Central memory CD8-positive, alpha-beta T cell (primary cell): ENCODE results near the gene HMCN2.
"Not testable (repeated sequence)": the region's sequence is repeated elsewhere in the genome, so short reads cannot be mapped to it uniquely, and the experiment has no call there.

ENCODE experiments used
- ATAC-seq: fragments of 150-1000 bp; cut with Tn5 transposase; replicated peaks from 2 replicates; pipeline ENCODE4 v1.10.0; 2022; ENCODE audit warnings: mild to moderate bottlenecking, moderate FRiP score, moderate number of reproducible peaks; ENCODE audit not compliant: poor library complexity, severe bottlenecking; ENCODE audit errors: extremely low read depth
- DNase-seq, 2 donors: peaks; one replicate each; pipeline ENCODE4 v3.0.0; 2021; ENCODE audit warnings: low spot score in 2 of 2
- H3K27ac Mint-ChIP-seq: one replicate; pipeline ENCODE4 v1.8.0; 2022; ENCODE audit warnings: low read depth, mild to moderate bottlenecking, moderate library complexity, mixed read lengths
- H3K27me3 Mint-ChIP-seq: one replicate; pipeline ENCODE4 v1.8.0; 2022; ENCODE audit warnings: mixed read lengths
- H3K36me3 Mint-ChIP-seq: one replicate; pipeline ENCODE4 v1.8.0; 2022; ENCODE audit warnings: mild to moderate bottlenecking, moderate library complexity, mixed read lengths; ENCODE audit not compliant: insufficient read depth
- H3K4me1 Mint-ChIP-seq: one replicate; pipeline ENCODE4 v1.8.0; 2022; ENCODE audit warnings: mixed read lengths
- H3K4me3 Mint-ChIP-seq: one replicate; pipeline ENCODE4 v1.8.0; 2022; ENCODE audit warnings: mild to moderate bottlenecking, moderate library complexity, mixed read lengths
- H3K9me3 Mint-ChIP-seq: one replicate; pipeline ENCODE4 v1.8.0; 2022; ENCODE audit warnings: mixed read lengths

HMCN2 gene

DNA sequence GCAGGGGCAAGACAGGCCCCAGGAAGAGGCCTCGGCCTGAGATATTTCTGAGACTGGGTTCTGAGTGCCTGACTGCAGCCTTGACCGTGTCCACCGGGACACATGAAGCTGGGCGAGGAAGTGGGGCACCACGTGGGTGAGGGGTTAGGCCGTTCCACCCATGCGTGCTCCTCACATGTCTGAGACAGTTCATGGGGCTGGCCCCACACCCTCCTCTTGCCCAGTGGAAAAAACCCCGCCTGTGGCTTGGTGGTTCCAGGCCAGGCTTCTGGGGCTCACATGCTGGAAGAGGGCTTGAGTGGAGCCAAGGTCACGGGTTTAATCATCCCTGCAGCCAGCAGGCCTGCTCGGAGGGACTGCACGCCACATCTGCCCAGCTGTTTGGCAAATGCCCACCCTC, 11.4 kb downstream of the HMCN2 start:
- Mint-ChIP-seq H3K27ac (no peak overlapping the region), H3K4me1 (no peaks in the 10 kb centered on the region), H3K4me3 (no peak overlapping the region), H3K27me3 (peaks cover 34% of the 10 kb centered on the region), H3K36me3 (no peaks in the 10 kb centered on the region), H3K9me3 (no peaks in the 10 kb centered on the region)
- DNase-seq (no peak), ATAC-seq (no peak)

DNA sequence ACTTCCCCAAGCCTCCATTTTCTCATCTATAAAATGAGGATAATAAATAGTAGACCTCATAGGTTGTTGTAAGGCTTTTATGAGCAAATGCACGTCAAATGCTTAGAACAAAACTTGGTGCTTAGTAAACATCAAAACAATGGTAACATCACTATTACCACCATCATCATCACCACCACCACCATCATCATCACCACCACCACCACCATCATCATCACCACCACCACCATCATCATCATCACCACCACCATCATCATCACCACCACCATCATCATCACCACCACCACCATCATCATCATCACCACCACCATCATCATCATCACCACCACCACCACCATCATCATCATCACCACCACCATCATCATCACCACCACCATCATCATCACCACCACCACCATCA, 12.0 kb downstream of the HMCN2 start:
- not testable (repeated sequence) for H3K9me3 Mint-ChIP-seq, ATAC-seq, H3K4me1 Mint-ChIP-seq, H3K36me3 Mint-ChIP-seq, DNase-seq, H3K27ac Mint-ChIP-seq, H3K4me3 Mint-ChIP-seq
- H3K27me3 Mint-ChIP-seq = peaks cover 34% of the 10 kb centered on the region

DNA sequence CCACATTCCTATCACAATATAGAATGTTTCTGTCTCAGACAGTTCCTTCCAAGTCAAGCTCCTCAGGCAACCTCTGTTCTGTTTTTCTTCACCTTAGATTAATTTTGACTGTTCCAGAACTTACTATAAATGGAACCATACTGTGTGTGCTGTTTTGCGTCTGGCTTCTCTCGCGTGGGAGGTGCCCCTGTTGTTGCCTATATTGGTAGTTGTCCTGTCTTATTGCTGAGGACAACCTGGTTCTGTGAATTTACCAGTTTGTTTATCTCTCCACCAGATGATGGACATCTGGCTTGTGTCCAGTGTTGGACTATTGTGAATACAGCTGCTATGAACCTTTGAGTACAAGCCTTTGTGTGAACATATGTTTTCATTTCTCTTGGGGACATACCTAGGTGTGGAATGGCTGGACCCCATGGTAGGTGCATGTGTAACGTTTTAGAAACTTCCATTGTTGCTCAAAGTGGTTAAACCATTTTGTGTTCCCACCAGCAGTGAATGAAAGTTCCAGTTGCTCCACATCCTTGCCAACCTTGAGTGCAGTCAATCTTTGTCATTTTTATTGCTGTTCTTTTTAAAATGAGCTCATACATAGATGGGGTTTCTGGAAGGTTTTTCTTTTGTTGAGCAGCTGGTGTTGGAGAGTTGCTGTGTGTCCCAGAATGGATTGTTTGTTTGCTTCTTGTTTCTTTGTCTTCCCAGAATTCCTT, 18.1 kb downstream of the HMCN2 start:
- ATAC-seq = no peak
- Mint-ChIP-seq H3K27me3 (peaks cover 76% of the 10 kb centered on the region), H3K4me1 (no peaks in the 10 kb centered on the region), H3K9me3 (no peaks in the 10 kb centered on the region), H3K4me3 (no peak overlapping the region), H3K27ac (no peak overlapping the region), H3K36me3 (no peaks in the 10 kb centered on the region)
- DNase-seq = no peak

DNA sequence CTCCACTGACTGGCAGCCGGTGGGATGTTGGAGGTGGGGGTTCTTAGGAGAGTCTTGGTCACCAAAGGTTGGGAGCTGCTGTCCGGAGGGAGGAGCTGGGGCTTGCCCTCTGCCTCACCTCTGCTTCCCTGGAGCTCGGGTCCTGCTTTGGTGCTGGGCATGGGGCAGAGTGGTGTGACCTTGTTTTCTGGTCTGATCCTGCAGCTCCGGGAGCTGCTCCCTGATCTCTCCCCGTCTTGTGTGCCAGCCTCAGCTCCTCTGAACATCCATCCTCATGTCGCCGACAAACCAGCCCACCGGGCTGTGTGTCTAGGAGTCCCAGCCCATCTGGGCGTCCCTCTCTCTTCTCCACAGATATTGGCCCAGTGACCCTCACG, 18.7 kb downstream of the HMCN2 start:
- H3K27ac Mint-ChIP-seq = no peak overlapping the region
- H3K27me3 Mint-ChIP-seq = peaks cover 79% of the 10 kb centered on the region

DNA sequence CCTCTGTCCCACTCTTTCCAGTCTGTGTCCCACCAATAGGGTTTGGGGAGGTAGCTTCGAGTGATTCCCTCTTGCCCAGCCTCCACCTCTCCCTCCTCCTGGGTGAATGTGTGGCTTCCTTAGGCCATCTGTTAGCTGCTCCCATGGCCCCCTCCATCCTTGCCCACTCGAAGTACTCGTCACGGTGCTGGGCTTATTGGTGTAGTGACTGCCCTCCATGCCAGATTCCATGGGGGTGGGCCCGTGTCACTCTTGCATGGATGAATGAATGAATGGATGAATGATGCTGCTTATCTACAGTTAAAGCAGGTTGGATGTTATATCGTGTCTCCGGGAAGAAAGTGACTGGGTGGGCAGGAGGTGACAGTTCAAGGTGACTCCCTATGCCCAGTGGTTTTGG, 19.1 kb downstream of the HMCN2 start:
- no peak for ATAC-seq

More for the DNA sequence above, 18.7 kb downstream of the HMCN2 start:
- Mint-ChIP-seq H3K36me3 (no peaks in the 10 kb centered on the region), H3K9me3 (no peaks in the 10 kb centered on the region), H3K4me3 (no peak overlapping the region), H3K4me1 (no peaks in the 10 kb centered on the region)
- DNase-seq (no peak), ATAC-seq (no peak)

DNA sequence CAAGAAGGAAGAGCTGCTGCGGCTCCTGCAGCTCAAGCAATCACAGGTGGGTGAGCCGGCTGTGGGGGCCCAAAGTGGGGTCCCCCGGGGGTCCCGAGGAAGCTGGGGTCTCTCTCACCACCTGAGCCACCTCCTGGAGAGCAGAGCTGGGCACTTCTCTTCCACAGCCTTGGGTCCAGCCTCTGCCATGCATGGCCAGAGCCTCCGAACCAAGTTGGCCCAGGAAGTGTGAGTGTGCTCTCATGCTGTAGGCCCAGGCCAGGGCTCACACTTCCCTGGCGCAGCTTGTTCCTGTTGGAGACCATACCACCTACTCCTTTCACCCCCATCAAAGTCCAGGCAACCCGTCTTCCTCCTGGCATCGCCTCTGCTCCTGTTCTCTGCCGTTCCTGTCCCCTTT, 19.7 kb downstream of the HMCN2 start:
- DNase-seq (no peak), ATAC-seq (no peak)
- Mint-ChIP-seq H3K36me3 (no peaks in the 10 kb centered on the region), H3K4me3 (no peak overlapping the region), H3K27me3 (peaks cover 80% of the 10 kb centered on the region), H3K9me3 (no peaks in the 10 kb centered on the region), H3K27ac (no peak overlapping the region), H3K4me1 (no peaks in the 10 kb centered on the region)

More for the DNA sequence above, 19.1 kb downstream of the HMCN2 start:
- Mint-ChIP-seq H3K4me3 (no peak overlapping the region), H3K27me3 (peaks cover 77% of the 10 kb centered on the region), H3K9me3 (no peaks in the 10 kb centered on the region), H3K4me1 (no peaks in the 10 kb centered on the region), H3K36me3 (no peaks in the 10 kb centered on the region), H3K27ac (no peak overlapping the region)
- DNase-seq = no peak

DNA sequence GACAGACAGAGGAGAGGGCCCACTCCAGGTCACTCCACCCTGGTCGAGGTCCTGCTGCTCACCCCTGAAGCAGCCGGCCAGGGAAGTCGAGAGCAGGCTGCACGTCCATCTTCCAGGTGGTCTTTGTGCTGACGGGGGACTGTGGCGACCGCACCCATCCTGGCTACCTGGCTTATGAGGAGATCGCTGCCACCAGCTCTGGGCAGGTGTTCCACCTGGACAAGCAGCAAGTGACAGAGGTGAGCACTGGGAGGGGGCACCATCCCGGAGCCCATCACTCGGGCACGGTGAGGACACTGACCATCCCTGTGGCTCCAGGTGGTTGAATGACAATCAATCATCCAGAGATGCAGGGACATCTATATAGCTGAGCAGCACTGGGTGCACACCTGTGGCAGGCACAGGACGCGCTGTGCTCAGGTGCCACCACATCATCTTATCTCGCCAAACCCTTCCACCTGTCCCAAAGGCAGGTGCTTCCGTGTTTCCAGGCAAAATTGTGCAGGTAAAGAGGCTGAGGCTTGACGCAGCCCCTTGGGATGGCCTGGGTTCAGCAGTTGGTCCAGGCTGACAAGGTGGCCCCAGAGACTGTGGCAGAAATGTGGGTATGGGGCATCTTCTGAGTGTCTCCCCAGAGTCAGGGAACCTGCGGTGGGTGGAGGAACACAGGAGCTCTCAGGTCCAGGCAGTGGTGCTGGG, 20.7 kb downstream of the HMCN2 start:
- H3K36me3 Mint-ChIP-seq = no peaks in the 10 kb centered on the region
- H3K27me3 Mint-ChIP-seq = peaks cover 85% of the 10 kb centered on the region
- H3K9me3 Mint-ChIP-seq = no peaks in the 10 kb centered on the region
- ATAC-seq (no peak), DNase-seq (no peak)
- no peak overlapping the region for H3K27ac Mint-ChIP-seq
- H3K4me3 Mint-ChIP-seq = no peak overlapping the region
- no peaks in the 10 kb centered on the region for H3K4me1 Mint-ChIP-seq

DNA sequence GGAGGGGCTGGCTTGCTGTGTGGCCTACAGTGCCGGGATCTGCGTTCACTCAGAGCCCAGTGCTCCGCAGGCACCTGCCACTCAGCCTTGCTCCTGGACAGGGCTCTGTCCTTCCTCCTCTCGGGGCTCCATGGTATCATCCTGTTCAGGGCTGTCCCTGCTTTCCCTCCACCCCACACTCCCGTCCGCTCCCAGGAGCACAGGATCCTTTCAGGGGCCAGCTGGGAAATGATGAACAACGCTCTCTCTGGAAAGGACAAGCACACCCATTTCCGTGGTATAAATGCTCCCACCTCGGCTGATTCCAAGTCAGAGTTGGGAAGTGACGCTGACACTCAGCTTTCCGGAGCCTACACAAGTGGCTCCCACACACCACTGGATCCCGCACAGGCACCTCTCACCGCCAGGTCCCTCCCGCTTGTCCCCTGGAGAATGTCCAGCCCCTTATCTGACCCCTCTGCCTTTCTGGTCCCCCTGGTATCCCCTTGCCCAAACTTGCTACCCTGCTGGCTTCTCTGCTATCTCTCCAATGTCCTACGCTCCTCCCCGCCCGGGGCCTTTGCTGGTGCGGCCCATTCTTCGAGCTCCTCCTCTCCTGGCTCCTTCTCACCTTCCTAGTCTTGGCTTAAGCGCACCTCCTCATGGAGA, 21.3 kb downstream of the HMCN2 start:
- no peaks in the 10 kb centered on the region for H3K9me3 Mint-ChIP-seq
- ATAC-seq = no peak
- no peak overlapping the region for H3K4me3 Mint-ChIP-seq
- H3K36me3 Mint-ChIP-seq = no peaks in the 10 kb centered on the region
- no peaks in the 10 kb centered on the region for H3K4me1 Mint-ChIP-seq
- DNase-seq = no peak
- peaks cover 82% of the 10 kb centered on the region for H3K27me3 Mint-ChIP-seq
- no peak overlapping the region for H3K27ac Mint-ChIP-seq

DNA sequence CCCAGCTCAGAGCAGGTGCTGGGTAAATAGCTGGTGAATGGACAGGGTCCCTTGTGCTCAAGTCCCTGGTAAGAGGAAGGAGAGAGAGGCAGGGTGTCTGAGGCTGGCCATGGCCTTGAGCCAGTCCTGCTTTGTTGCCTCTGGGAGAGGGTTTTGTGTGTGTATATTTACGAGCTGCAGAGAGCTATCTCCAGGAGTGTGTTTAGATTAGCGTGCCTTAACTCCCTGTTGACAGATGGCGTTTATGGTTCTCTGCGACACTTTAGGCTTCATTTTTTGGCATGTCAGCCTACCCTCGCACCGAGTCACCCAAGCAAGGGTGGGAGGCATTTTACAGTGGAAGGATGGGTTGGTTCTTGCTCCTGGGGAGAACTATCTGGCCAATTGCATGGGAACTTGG, 22.2 kb downstream of the HMCN2 start:
- H3K4me3 Mint-ChIP-seq = no peak overlapping the region
- H3K9me3 Mint-ChIP-seq = no peaks in the 10 kb centered on the region
- H3K27ac Mint-ChIP-seq = no peak overlapping the region
- no peaks in the 10 kb centered on the region for H3K4me1 Mint-ChIP-seq
- H3K36me3 Mint-ChIP-seq = no peaks in the 10 kb centered on the region
- ATAC-seq = no peak
- peaks cover 75% of the 10 kb centered on the region for H3K27me3 Mint-ChIP-seq
- no peak for DNase-seq

DNA sequence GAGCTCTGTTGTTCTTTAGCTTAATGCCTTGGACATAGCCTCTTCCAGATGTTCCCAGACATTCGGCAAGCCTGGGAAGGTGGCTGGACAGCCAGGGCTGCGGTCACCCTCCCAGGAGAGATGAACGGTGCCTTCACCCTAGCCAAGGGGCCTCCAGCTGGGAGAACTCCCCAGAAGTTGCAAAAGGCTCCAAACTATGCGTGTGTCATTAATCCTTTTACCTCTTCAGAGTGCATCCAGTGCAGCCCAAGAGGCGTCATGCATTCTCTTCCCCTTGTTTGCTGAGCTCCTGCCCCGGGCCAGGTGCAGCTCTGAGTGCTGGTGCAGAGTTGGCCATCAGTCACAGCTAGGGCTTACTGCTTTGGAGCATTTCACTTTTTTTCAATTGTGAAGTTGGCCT, 22.8 kb downstream of the HMCN2 start:
- no peaks in the 10 kb centered on the region for H3K9me3 Mint-ChIP-seq
- no peak overlapping the region for H3K4me3 Mint-ChIP-seq
- DNase-seq (no peak), ATAC-seq (no peak)
- H3K27me3 Mint-ChIP-seq = peaks cover 78% of the 10 kb centered on the region
- no peak overlapping the region for H3K27ac Mint-ChIP-seq
- no peaks in the 10 kb centered on the region for H3K4me1 Mint-ChIP-seq
- no peaks in the 10 kb centered on the region for H3K36me3 Mint-ChIP-seq

DNA sequence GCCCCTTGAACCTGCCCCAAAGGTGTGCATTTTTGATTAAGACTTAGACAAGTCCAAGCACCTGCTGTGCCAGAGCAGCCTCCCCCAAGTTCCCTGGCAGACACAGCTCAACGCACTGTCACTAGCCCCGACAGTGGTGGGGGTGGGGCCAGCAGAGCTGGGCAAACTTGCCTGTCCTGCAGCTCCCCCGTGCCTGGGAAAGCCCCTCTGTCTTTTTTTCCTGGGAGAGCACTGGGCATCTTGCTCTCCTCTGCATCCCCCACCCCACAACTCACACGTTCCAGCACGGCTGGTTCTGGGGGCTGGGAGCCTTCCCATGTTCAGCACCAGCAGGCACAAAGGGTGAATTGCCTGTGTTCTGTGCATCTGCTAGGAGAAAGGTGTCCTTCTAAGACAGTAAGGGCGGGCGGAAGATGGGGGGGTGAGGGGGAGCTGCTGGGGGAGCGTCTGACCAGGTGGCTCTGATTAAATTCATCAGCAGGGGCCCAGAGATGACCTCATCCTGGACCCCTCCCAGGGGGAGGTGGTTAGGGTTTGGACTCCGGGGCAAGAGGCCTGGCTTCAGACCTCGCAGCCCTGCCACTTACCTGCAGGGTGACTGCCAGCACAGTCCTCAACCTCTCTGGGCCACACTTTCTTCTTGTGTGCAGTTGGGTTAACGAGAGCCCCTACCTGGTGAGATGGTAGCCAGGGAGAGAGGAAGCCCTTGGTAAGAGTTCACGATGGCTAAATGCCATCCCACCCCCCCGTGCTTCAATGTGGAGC, 23.5 kb downstream of the HMCN2 start:
- no peak for ATAC-seq
- H3K27ac Mint-ChIP-seq = no peak overlapping the region
- no peaks in the 10 kb centered on the region for H3K9me3 Mint-ChIP-seq
- H3K4me1 Mint-ChIP-seq = no peaks in the 10 kb centered on the region
- DNase-seq = no peak
- peaks cover 78% of the 10 kb centered on the region for H3K27me3 Mint-ChIP-seq
- H3K4me3 Mint-ChIP-seq = no peak overlapping the region
- no peaks in the 10 kb centered on the region for H3K36me3 Mint-ChIP-seq

DNA sequence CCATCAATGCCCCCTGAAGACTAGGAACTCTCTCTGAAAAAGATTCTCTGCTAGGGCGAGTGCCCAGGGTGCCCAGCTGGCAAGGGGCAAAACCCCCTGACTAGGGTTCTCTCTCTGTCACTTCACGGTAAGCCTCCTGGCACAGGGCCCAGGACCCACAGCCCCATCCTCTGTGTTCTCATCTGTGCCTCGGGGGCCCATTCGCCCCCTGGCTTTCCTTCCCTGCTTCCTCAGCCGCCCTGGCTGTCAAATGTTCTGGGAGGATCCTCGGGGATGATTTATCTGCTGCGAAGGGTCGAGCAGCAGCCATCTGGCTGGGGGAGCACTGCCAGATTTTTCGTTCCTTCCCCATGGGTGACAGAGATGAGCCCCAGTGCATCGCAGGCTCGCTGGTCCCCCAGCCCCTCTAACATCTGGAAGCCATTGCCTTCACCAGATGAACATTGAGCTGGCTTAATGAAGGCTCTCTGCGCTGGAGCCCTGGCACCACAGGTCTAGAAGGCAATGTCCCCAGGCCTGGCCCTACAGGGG, 24.2 kb downstream of the HMCN2 start:
- Mint-ChIP-seq H3K27ac (no peak overlapping the region), H3K4me3 (no peak overlapping the region), H3K9me3 (no peaks in the 10 kb centered on the region), H3K27me3 (peaks cover 78% of the 10 kb centered on the region), H3K36me3 (no peaks in the 10 kb centered on the region), H3K4me1 (peaks cover 4% of the 10 kb centered on the region)
- ATAC-seq (no peak), DNase-seq (no peak)
